ENCODE measurements around the gene ADAM12. TPM values are rescaled to one million over a fixed set of nuclear protein-coding genes. Genes with fewer than 3 reads are reported as not detected.

The ADAM12 gene
- total and polyA plus RNA-seq, 7 donors = 0.01 to 3.3 (median 0.24) TPM; not detected in 2

DNA sequence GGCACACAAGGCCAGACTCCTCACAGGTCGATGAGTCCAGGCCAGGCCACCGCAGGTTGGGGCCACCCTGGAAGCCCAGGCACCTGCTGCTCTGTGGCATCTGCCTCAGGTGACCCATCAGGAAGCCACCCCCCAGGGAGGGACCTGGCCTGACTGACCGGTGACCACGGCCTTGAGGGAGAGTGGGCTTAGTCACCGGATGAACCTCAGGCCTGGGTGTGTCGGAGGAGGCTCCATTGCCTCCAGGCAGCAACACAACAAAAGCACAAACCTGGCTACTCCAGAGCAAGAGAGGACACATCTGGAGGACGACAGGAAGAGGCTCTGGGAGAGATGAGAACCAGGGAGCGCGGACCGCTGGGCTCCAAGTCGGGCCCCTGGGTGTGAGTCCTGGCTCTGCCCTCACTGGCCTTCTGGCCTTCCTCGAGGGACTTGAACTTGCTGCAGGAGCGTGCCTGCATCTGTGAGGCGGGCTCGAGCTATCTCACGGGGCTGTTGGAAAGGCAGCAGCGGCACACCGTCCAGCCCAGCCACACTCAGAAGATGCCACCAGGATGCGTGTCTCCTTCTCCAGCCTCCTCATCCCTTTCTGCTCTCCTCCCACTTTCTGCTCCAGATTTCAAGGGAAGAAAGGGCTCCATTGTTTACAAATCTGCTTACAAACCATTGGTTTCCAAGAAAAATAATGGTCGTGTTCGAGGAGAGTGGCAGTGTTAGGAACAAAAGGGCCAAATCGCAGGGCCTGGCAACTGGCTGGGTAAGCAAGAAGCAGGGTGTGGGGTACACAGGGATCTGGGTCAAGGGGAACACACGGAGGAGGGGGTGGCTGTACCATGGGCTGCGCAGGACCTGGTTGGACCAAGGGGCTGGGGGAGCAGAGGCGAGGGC, 152.9 kb downstream of the ADAM12 start:
- intact Hi-C loops (cut with DNase I) = no loop called here
- ATAC-seq (no peak), DNase-seq (no peak)
- 85 to 88% (median 88%) methylated on average over 25 of the region's 25 CpGs for WGBS, 3 donors
- Histone ChIP-seq H3K4me1 (no peaks in the 10 kb centered on the region), H3K36me3 (ENCODE audit: insufficient read depth in 1 of 2, low read depth in 1 of 2) (no peaks in the 10 kb centered on the region), H3K27ac (no peak overlapping the region), H3K9me3 (no peaks in the 10 kb centered on the region), H3K27me3 (ENCODE audit: insufficient read depth in 3 of 3, low read length in 2 of 3) (no peaks in the 10 kb centered on the region), H3K4me3 (no peak overlapping the region)
- TF ChIP-seq, protein P1, sequence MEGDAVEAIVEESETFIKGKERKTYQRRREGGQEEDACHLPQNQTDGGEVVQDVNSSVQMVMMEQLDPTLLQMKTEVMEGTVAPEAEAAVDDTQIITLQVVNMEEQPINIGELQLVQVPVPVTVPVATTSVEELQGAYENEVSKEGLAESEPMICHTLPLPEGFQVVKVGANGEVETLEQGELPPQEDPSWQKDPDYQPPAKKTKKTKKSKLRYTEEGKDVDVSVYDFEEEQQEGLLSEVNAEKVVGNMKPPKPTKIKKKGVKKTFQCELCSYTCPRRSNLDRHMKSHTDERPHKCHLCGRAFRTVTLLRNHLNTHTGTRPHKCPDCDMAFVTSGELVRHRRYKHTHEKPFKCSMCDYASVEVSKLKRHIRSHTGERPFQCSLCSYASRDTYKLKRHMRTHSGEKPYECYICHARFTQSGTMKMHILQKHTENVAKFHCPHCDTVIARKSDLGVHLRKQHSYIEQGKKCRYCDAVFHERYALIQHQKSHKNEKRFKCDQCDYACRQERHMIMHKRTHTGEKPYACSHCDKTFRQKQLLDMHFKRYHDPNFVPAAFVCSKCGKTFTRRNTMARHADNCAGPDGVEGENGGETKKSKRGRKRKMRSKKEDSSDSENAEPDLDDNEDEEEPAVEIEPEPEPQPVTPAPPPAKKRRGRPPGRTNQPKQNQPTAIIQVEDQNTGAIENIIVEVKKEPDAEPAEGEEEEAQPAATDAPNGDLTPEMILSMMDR (IDR thresholded peaks at IDR 0.05) = no peak

DNA sequence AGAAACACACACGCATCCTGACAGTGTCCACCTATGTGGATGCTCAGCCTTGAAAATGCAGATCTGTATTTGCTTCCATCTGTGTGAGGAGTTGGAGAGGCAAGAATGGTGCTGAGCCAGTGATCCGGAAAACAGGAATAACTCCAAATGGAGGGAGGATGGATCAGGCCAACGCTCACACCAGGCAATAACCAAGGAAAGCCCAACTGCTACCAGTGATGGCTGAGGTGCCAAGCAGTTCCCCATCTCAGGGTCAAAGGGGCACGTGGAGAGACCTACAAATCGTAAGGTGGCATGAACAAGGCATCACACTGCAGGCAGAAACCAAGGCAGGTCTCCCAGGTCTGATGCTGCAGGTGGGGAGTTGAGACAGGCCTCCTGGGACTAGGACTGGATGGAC, 153.6 kb downstream of the ADAM12 start:
- Histone ChIP-seq H3K9me3 (no peaks in the 10 kb centered on the region), H3K36me3 (ENCODE audit: insufficient read depth in 1 of 2, low read depth in 1 of 2) (no peaks in the 10 kb centered on the region)
- 94 to 96% (median 95%) methylated on average over 5 of the region's 5 CpGs for WGBS, 3 donors

DNA sequence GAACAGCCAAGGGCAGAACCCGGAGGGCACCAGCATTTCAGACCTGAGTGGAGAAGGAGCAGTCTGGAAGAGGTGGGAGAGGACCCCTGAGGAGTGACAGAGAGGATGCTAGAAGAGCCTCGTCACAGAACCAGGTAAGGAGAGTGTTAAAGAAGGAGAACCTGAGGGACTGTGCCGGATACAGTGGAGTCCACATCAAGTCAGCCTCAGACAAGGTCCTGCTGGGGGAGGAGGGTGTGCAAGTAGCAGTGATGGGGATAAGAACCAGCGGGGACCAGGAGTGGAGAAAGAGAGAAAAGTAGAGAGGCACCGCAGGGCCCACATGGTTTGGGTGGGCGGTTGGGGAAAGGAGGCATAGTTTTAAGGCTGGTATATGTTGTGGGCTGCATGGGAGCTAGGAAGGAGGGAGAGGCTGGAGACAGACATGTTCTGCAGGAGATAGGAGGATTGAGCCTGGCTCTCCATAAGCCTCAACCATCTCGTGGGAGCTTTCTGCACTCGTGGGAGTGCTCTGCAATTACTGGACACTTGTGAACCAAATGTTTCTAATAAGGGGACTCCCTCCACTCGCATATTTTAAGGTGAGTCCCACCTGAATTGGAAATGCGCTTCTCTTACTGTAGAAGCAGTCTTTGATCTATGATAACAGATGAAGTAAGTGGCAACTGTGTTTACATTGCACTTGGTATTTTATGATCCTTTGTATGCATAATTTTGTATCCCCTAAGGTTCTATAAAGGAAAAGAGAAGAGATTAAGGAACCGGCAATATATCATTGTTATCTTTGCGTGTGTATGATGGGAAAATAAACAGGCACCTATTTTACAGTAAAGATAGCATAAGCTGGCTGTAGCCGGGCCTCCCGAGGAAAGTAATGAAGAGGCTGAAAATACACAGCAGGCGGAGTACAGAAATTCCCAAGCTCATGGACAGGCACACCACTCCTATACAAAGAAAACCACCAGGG, 154.8 kb downstream of the ADAM12 start:
- ATAC-seq = no peak
- intact Hi-C loops (cut with DNase I) = no loop called here
- Histone ChIP-seq H3K27me3 (ENCODE audit: insufficient read depth in 3 of 3, low read length in 2 of 3) (no peaks in the 10 kb centered on the region), H3K9me3 (no peaks in the 10 kb centered on the region), H3K4me3 (no peak overlapping the region), H3K4me1 (no peaks in the 10 kb centered on the region), H3K36me3 (ENCODE audit: insufficient read depth in 1 of 2, low read depth in 1 of 2) (no peaks in the 10 kb centered on the region), H3K27ac (no peak overlapping the region)
- TF ChIP-seq, protein P1 (IDR thresholded peaks at IDR 0.05) = no peak
- 92 to 94% (median 92%) methylated on average over 15 of the region's 15 CpGs for WGBS, 3 donors
- no peak for DNase-seq

More for the DNA sequence above, 153.6 kb downstream of the ADAM12 start:
- Histone ChIP-seq H3K4me1 (no peaks in the 10 kb centered on the region), H3K27ac (no peak overlapping the region), H3K27me3 (ENCODE audit: insufficient read depth in 3 of 3, low read length in 2 of 3) (no peaks in the 10 kb centered on the region), H3K4me3 (no peak overlapping the region)
- ATAC-seq = no peak
- intact Hi-C loops (cut with DNase I) = no loop called here
- TF ChIP-seq, protein P1 (IDR thresholded peaks at IDR 0.05) = no peak
- DNase-seq = no peak

DNA sequence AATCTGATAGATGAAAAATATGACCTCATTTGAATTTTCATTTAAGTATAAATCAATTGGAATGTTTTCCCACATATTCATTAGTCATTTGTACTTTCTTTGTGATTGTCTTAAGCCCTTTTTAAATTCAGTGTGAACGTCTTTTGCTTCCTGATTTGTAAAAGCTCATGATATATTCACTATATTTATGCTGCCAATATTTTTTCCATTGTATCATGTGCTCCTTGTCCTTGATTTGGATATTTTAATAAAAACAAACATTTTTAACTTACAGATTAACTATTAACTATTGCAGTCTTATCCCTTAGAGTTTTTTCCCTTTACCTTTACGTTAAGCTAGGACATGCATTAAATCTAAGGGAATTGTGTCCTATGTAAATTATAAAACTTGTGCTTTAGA, 157.7 kb downstream of the ADAM12 start:
- Histone ChIP-seq H3K27ac (no peak overlapping the region), H3K4me3 (no peak overlapping the region), H3K27me3 (ENCODE audit: insufficient read depth in 3 of 3, low read length in 2 of 3) (no peaks in the 10 kb centered on the region), H3K9me3 (no peaks in the 10 kb centered on the region), H3K36me3 (ENCODE audit: insufficient read depth in 1 of 2, low read depth in 1 of 2) (no peaks in the 10 kb centered on the region), H3K4me1 (no peaks in the 10 kb centered on the region)
- DNase-seq = no peak
- no peak for ATAC-seq
- intact Hi-C loops (cut with DNase I) = no loop called here
- WGBS, 3 donors = 93 to 94% (median 94%) methylated on average over 2 of the region's 2 CpGs
- TF ChIP-seq, protein P1 (IDR thresholded peaks at IDR 0.05) = no peak
